ENCODE measurements around the gene LRP11. TPM values are rescaled to one million over a fixed set of nuclear protein-coding genes. Genes with fewer than 3 reads are reported as not detected.

Gene LRP11
- polyA plus RNA-seq, 1 donor from 2014 or later = 57.0 TPM

- Histone ChIP-seq H3K9me3 (ENCODE audit: low read length) (no peaks in the 10 kb centered on the region), H3K79me2 (replicated peaks; ENCODE audit: insufficient read depth, low read length) (peaks cover 27% of the 10 kb centered on the region), H2AFZ (ENCODE audit: low read depth, low read length) (no peak overlapping the region), H3K4me2 (ENCODE audit: low read length) (no peak overlapping the region), H3K27me3 (ENCODE audit: insufficient read depth, low read depth, low read length) (no peaks in the 10 kb centered on the region), H3K4me3 (ENCODE audit: low read length) (peak overlapping the region; percentile 70), H3F3A (ENCODE audit: insufficient read depth, low read length, poor library complexity, severe bottlenecking) (peaks cover 3% of the 10 kb centered on the region), H3K36me3 (ENCODE audit: insufficient read depth, low read length) (no peaks in the 10 kb centered on the region), H4K20me1 (ENCODE audit: insufficient read depth) (no peaks in the 10 kb centered on the region), H3K9me2 (ENCODE audit: insufficient read depth, low read length) (no peaks in the 10 kb centered on the region), H3K27ac (ENCODE audit: low read length) (no peak overlapping the region), H3K9ac (ENCODE audit: low read length) (no peak overlapping the region)
- TF ChIP-seq EZH2 (IDR thresholded peaks at IDR 0.05; ENCODE audit: borderline replicate concordance, insufficient read depth, low read length, poor library complexity, severe bottlenecking) (no peak), EP300 (conservative IDR thresholded peaks at IDR 0.05; ENCODE audit: poor library complexity, severe bottlenecking) (no peak), CTCF (IDR thresholded peaks at IDR 0.05; ENCODE audit: poor library complexity, severe bottlenecking) (no peak), REST (IDR thresholded peaks at IDR 0.05; ENCODE audit: borderline replicate concordance) (no peak)
These were observed 3.1 kb downstream of the LRP11 start for GRCh38 chr6:149860834-149861602.

DNA sequence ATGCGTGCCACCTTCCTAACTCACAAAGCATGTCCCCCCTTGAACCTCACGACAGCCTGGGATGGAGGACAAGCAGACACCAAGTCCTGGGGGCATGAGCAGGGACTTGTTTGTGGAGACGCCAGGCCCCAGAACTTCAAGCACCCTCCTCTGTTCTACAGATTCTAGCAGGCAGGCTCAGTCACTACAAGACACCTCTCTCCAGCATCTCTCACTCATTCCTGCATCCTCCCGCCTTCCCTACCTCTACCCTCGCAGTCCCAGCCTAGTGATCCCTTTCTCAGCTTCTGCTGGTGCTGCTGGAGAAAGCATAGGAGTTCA lies 3.7 kb downstream of the LRP11 start:
- H3K9me3 ChIP-seq (ENCODE audit: low read length) = no peaks in the 10 kb centered on the region
- no peak overlapping the region for H3K4me2 ChIP-seq (ENCODE audit: low read length)
- peaks cover 3% of the 10 kb centered on the region for H3F3A ChIP-seq (ENCODE audit: insufficient read depth, low read length, poor library complexity, severe bottlenecking)
- TF ChIP-seq RAD21 (conservative IDR thresholded peaks at IDR 0.05) (no peak), TAF1 (IDR thresholded peaks at IDR 0.05; ENCODE audit: low read depth) (no peak), CTCF (IDR thresholded peaks at IDR 0.05; ENCODE audit: poor library complexity, severe bottlenecking) (no peak), EP300 (conservative IDR thresholded peaks at IDR 0.05; ENCODE audit: poor library complexity, severe bottlenecking) (no peak), MXI1 (conservative IDR thresholded peaks at IDR 0.05; ENCODE audit: poor library complexity, severe bottlenecking) (no peak), EZH2 (IDR thresholded peaks at IDR 0.05; ENCODE audit: borderline replicate concordance, insufficient read depth, low read length, poor library complexity, severe bottlenecking) (no peak), REST (IDR thresholded peaks at IDR 0.05; ENCODE audit: borderline replicate concordance) (no peak), POLR2AphosphoS5 (IDR thresholded peaks at IDR 0.05) (no peak), SMC3 (conservative IDR thresholded peaks at IDR 0.05; ENCODE audit: poor library complexity) (no peak)
- peaks cover 27% of the 10 kb centered on the region for H3K79me2 ChIP-seq (replicated peaks; ENCODE audit: insufficient read depth, low read length)
- no peak overlapping the region for H3K27ac ChIP-seq (ENCODE audit: low read length)
- no peaks in the 10 kb centered on the region for H4K20me1 ChIP-seq (ENCODE audit: insufficient read depth)
- H3K9me2 ChIP-seq (ENCODE audit: insufficient read depth, low read length) = no peaks in the 10 kb centered on the region
- H3K27me3 ChIP-seq (ENCODE audit: insufficient read depth, low read depth, low read length) = no peaks in the 10 kb centered on the region
- no peak overlapping the region for H2AFZ ChIP-seq (ENCODE audit: low read depth, low read length)
- peak overlapping the region; percentile 70 for H3K4me3 ChIP-seq (ENCODE audit: low read length)
- H3K36me3 ChIP-seq (ENCODE audit: insufficient read depth, low read length) = no peaks in the 10 kb centered on the region
- H3K9ac ChIP-seq (ENCODE audit: low read length) = no peak overlapping the region

Data from neural cell (in vitro differentiated cells).